GM21526 (cell line): Measurements from ENCODE around the gene APOBEC3C.
"Not testable (repeated sequence)": the region's sequence is repeated elsewhere in the genome, so short reads cannot be mapped to it uniquely, and the experiment has no call there.

Experiments
- ATAC-seq: cut with Tn5 transposase; IDR thresholded peaks from one replicate; pipeline ENCODE4 v1.9.1; 2021; ENCODE audit warnings: moderate library complexity; ENCODE audit not compliant: unreplicated experiment, low FRiP score

Gene APOBEC3C

GRCh38 chr22:39020021-39020651, 6.1 kb downstream of the APOBEC3C start:
- peak; percentile 10 for ATAC-seq

GRCh38 chr22:39021552-39022250, 7.6 kb downstream of the APOBEC3C start:
- ATAC-seq = no peak

- ATAC-seq = no peak
Measured at GRCh38 chr22:39024519-39025308, 10.7 kb downstream of the APOBEC3C start.

GRCh38 chr22:39026509-39027150, 12.6 kb downstream of the APOBEC3C start:
- no peak for ATAC-seq

GRCh38 chr22:39027717-39028116, 13.7 kb downstream of the APOBEC3C start:
- ATAC-seq = no peak

- no peak for ATAC-seq
Measured at GRCh38 chr22:39028281-39028680, 14.2 kb downstream of the APOBEC3C start.

- ATAC-seq = no peak
Measured at GRCh38 chr22:39029227-39029626, 15.2 kb downstream of the APOBEC3C start.

GRCh38 chr22:39030705-39031104, 16.6 kb downstream of the APOBEC3C start:
- no peak for ATAC-seq

- ATAC-seq = not testable (repeated sequence)
Measured at GRCh38 chr22:39031434-39032295, 17.6 kb downstream of the APOBEC3C start.

- ATAC-seq = not testable (repeated sequence)
Measured at GRCh38 chr22:39037071-39037470, 23.0 kb downstream of the APOBEC3C start.

GRCh38 chr22:39039306-39040126, 25.5 kb downstream of the APOBEC3C start:
- no peak for ATAC-seq

- not testable (repeated sequence) for ATAC-seq
Measured at GRCh38 chr22:39040155-39040537, 26.1 kb downstream of the APOBEC3C start.

- ATAC-seq = peak; percentile 84
Measured at GRCh38 chr22:39040538-39041296, 26.7 kb downstream of the APOBEC3C start, which contains the start of gene APOBEC3F. Gene APOBEC3F (plus strand): TSS chr22:39040864. CDS start chr22:39040961, 97 bp downstream.

- no peak for ATAC-seq
Measured at GRCh38 chr22:39041908-39042307, 27.9 kb downstream of the APOBEC3C start.

- ATAC-seq = not testable (repeated sequence)
Measured at GRCh38 chr22:39043063-39043462, 29.0 kb downstream of the APOBEC3C start.

- ATAC-seq = not testable (repeated sequence)
Measured at GRCh38 chr22:39045136-39045535, 31.1 kb downstream of the APOBEC3C start.

GRCh38 chr22:39049486-39049885, 35.4 kb downstream of the APOBEC3C start:
- not testable (repeated sequence) for ATAC-seq

- ATAC-seq = not testable (repeated sequence)
Measured at GRCh38 chr22:39051844-39052495, 37.9 kb downstream of the APOBEC3C start.
